GM12891 (cell line): ENCODE data around the gene ABCG1.

Experiments used
- PAX5 ChIP-seq: IDR thresholded peaks from 2 replicates; pipeline ENCODE4 v1.6.1; 2011; ENCODE audit warnings: low read length, moderate library complexity, mild to moderate bottlenecking; ENCODE audit not compliant: insufficient read depth, severe bottlenecking
- POLR2A ChIP-seq: IDR thresholded peaks from 2 replicates; pipeline ENCODE4 v1.6.1; 2011; ENCODE audit warnings: low read depth, low read length, control low read depth
- POLR2AphosphoS5 ChIP-seq: IDR thresholded peaks from 2 replicates; pipeline ENCODE4 v1.6.1; 2011; ENCODE audit warnings: low read depth, low read length, control low read depth
- POU2F2 ChIP-seq: IDR thresholded peaks from 2 replicates; pipeline ENCODE4 v1.6.1; 2011; ENCODE audit warnings: low read depth, mild to moderate bottlenecking, control low read depth, low read length, moderate library complexity
- SPI1 ChIP-seq: IDR thresholded peaks from 2 replicates; pipeline ENCODE4 v1.6.1; 2011; ENCODE audit warnings: low read depth, low read length, control low read depth
- TAF1 ChIP-seq: IDR thresholded peaks from 2 replicates; pipeline ENCODE4 v1.6.1; 2011; ENCODE audit warnings: low read depth, low read length, control low read depth

DNA sequence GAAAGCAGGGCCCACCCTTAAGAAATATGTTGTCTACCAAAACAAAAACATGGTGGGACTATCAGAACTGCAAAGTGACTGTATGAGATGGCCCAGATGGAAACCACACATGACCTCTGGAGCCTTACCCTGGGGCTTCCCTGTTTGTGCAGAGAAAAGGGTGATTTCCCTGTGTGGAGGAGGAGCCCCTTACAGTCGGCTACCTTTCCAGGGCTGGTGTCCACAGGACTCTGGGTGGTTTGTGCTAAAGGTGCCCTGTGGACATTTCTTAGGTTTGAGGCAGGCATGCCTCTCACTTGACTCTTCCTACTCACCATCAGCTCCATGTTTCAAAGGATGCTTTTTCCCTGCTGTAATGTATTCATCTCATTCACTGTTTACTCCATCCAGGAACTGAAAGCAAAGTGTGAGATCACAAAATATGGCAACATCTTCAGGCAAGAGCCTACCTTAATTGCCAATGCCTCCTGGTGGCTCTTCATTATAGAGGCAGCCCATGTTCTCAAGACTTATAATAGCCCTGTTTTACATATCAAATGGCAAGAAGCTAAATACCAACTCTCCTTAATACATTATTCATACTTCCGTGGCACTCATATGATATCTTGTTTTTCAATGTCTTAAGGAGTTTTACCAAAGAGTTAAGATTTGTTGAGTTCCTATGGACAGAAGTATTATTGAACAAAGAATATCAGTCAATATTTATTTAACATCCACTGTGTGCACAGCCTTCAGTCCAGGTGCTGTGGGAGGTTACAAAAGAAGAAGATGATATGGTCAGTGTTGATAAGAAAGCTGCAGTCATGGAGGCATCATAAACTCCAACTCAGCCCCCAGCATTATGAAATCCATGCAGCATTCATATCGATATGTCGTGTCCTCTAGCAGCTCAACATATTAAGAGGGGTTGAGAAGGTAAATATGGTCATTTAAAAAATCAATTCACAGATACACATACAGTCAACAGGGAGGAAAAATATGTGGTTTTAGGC is 111.7 kb downstream of the ABCG1 start:
- TF ChIP-seq POLR2A (no peak), POLR2AphosphoS5 (no peak), SPI1 (peak; percentile 55; the same call in 1 of the 2 replicates), TAF1 (no peak), PAX5 (no peak), POU2F2 (no peak)
